AG09319 (cell line): ENCODE results near the gene NRF1.

Source experiments
- DNase-seq: peaks from one replicate; pipeline ENCODE4 v3.0.0-alpha.2; 2010; ENCODE audit warnings: low read depth; ENCODE audit errors: extremely low read depth
- TF ChIP-seq, protein P1 (sequence below): IDR thresholded peaks from 2 replicates; pipeline ENCODE4 v1.5.1; 2011; ENCODE audit warnings: low read depth, mild to moderate bottlenecking, inconsistent platforms, low read length, moderate library complexity

Gene NRF1

DNA sequence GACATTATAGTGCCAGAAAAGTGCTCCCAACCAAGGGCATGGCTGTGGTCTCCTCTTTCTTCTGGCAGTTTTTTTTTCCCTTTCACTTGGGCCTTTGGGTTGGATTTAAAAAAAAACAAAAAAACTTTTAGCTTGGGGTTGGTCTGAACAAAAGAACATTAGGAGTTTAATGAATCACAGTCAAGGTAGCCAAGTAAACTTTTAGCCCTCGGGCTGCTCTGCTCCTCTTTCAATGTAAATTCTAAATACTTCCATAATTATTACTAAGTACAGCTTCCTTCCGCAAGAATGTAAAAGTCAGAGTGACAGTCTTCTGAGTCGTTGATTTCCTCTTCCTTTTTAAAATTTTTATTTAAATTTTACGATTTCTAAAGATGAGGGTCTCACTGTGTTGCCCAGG is 79.2 kb downstream of the NRF1 start:
- TF ChIP-seq, protein P1, sequence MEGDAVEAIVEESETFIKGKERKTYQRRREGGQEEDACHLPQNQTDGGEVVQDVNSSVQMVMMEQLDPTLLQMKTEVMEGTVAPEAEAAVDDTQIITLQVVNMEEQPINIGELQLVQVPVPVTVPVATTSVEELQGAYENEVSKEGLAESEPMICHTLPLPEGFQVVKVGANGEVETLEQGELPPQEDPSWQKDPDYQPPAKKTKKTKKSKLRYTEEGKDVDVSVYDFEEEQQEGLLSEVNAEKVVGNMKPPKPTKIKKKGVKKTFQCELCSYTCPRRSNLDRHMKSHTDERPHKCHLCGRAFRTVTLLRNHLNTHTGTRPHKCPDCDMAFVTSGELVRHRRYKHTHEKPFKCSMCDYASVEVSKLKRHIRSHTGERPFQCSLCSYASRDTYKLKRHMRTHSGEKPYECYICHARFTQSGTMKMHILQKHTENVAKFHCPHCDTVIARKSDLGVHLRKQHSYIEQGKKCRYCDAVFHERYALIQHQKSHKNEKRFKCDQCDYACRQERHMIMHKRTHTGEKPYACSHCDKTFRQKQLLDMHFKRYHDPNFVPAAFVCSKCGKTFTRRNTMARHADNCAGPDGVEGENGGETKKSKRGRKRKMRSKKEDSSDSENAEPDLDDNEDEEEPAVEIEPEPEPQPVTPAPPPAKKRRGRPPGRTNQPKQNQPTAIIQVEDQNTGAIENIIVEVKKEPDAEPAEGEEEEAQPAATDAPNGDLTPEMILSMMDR, result no peak
- no peak for DNase-seq

DNA sequence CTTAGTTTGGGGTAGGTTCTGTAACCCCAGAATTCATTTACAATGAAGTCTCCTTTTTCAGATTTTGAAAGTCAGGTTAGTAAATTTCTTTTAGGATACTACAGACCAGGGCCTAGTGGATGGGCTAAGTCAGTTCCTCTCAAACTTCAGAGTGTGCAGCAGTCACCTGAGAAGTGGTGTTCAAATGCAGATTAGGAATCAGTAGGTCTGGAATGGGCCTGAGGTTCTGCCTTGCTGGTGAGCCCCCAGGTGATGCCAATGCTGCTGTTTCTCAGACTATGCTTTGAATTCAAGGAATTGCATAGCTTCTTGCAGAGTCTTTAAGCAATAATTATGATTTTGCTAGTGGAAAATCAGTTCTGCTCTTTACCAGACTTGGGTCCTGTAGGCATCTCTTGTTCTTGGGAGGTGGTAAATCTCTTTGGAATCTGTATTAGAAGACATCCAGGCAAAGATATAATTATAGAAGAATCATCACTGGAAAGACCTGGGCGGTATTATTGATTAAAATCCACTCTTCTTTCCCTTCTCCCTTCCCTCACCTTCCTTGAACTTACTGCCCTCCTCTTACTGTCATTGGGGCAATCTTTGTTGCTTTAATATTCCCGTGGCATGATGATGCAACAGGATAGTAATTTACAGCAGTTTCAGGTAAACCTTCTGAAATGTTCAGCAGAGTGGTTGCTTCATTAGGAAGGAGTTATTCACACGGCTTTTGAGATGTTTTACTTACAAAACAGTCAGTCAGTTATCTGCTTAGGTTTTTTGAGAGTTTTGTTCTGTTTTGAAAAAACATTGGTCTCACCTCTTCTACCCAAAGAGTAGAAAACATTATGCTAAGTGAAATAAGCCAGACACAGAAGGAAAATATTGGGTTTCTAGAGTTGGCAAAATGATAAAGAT is 87.2 kb downstream of the NRF1 start:
- TF ChIP-seq, protein P1, result no peak
- DNase-seq, result no peak

DNA sequence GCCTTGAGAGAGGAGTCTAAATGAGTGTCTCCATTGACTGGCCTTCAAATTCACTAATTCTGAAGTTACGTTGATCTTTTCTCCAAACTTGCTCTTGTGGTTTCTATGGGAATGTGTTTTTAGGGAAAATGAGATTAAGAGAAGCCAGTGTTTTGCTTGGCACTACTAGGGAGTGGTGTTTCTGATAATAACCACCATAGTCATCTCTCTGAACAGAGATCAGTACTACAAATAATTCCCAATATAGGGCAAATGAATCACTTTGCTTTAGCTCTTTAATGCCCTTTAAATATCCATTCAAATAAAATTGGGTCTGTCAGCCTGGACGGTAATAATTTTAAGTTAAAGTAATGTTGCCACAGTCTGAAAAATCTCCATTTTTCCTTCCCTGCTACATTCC is 90.8 kb downstream of the NRF1 start:
- TF ChIP-seq, protein P1, result no peak
- DNase-seq, result no peak

DNA sequence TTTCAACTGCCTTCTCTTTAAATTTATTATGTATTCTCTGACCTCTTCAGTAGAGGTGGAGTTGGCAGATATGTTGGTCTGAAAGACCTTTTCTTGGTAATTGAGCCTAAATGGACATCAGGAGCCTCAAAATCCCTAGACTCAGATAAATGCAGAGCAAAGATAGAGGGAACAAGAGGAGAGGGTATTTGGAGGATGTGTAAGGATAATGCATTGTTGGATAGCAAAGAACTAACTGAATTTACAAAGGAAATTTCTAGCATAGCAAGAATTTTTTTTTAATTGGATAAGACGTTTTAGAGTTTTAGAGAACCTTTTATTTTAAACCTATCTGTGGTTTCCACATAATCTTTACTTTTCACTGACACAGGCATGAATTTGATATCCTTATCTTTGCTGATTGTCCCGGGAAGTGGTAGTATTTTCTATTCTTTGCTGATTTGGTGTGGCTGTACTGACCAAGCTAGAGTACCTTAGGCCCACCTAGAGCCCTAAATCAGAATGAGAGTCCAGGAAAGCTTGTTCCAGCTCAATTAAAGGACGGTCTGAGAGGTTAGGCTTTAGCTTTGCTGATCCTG is 91.3 kb downstream of the NRF1 start:
- TF ChIP-seq, protein P1, result no peak
- no peak for DNase-seq

DNA sequence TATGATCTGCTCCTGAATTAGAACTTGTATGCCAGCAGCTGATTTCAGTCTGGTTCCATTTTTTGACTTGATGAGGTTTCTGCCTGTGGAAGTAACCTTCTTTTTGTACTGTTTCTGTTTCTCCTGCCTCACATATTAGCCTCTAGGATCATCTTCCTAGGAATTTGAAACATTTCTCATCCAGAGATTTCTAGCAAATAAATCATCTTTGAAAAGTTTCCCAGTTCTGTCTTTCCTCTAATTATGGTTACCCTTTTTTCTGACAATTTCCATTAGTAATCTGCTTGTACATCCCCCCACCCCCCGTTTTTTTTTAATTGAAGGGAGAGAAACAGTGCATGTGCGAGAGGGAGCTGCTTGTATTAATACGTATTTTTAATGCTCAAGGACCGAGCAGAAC is 92.2 kb downstream of the NRF1 start:
- TF ChIP-seq, protein P1, result no peak
- no peak for DNase-seq

DNA sequence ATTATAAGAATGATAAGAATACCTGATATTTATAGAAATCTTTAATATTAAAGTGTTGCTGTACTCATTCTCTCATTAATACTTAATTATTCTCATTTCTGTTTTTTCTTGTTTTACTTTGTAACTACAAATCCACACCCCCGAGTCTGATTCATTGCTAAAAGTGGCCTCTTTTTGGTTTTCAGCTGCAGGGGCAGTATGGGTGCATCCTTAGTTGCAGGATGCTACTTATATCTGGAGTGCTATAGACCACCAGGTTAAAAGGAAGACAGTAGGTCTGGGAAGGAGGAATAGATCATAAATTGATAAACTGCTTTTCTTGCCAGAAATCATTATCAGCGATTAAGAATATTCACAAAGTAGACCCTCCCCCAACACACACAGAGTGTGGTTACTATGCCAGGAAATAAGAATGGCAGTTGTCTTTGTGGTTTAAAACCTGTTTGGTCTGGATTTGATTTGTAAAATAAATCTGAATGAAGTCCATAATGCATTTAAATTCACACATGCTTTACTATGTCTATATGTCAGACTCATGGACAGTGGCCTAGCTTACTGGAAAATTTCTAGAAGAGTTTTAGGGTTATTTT is 96.5 kb downstream of the NRF1 start:
- DNase-seq, result no peak
- TF ChIP-seq, protein P1, result no peak

DNA sequence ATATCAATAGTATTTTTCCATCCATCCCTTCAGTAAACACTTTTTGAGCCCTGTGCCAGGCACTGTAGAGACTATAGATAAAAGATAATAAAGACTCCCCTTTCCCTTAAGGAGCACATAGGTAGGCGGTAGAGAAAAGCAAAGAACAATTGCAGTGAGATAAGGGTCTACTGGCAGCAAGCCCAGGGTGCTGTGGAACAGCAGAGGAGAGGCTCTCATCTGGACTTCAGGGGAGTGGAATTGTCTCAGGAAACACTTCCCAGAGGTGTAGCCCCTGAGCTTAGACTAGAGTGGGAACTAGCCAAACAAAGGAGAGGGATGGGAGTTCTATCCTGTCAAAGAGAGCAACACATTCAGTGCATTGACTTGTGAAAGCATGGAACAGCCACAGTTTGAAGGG is 102.0 kb downstream of the NRF1 start:
- no peak for DNase-seq
- TF ChIP-seq, protein P1, result no peak
